Astrocyte of the spinal cord (primary cell): ENCODE results near the gene ANGPT4.
A peak's percentile ranks its signal among the peaks of the same experiment; 100 is the strongest.

Source experiments
- DNase-seq: peaks from one replicate; pipeline ENCODE4 v3.0.0; 2011; ENCODE audit warnings: low read depth, low spot score
- H3K4me3 ChIP-seq: 2 replicates; pipeline ENCODE4 v1.5.1; 2011; ENCODE audit warnings: low read depth, mild to moderate bottlenecking, low read length, moderate library complexity
- in situ Hi-C: cut with HindIII; loops from 2 replicates; pipeline ENCODE4 v1.10.0; 2017; ENCODE audit warnings: low sequenced_read_pairs
- TF ChIP-seq, protein P1 (sequence below): IDR thresholded peaks from 2 replicates; pipeline ENCODE4 v1.5.1; 2012; ENCODE audit warnings: low read depth, mild to moderate bottlenecking, low read length, inconsistent platforms

The ANGPT4 gene

GRCh38 chr20:845226-845868 is 70.8 kb downstream of the ANGPT4 start:
- H3K4me3 ChIP-seq = no peak overlapping the region
- in situ Hi-C loops = no loop called here
- TF ChIP-seq, protein P1, sequence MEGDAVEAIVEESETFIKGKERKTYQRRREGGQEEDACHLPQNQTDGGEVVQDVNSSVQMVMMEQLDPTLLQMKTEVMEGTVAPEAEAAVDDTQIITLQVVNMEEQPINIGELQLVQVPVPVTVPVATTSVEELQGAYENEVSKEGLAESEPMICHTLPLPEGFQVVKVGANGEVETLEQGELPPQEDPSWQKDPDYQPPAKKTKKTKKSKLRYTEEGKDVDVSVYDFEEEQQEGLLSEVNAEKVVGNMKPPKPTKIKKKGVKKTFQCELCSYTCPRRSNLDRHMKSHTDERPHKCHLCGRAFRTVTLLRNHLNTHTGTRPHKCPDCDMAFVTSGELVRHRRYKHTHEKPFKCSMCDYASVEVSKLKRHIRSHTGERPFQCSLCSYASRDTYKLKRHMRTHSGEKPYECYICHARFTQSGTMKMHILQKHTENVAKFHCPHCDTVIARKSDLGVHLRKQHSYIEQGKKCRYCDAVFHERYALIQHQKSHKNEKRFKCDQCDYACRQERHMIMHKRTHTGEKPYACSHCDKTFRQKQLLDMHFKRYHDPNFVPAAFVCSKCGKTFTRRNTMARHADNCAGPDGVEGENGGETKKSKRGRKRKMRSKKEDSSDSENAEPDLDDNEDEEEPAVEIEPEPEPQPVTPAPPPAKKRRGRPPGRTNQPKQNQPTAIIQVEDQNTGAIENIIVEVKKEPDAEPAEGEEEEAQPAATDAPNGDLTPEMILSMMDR = no peak
- no peak for DNase-seq

- peak; percentile 90 for DNase-seq
- TF ChIP-seq, protein P1 = no peak
- in situ Hi-C loops = no loop called here
- peak overlapping the region; percentile 41 for H3K4me3 ChIP-seq
Observed at GRCh38 chr20:844473-845225, 71.5 kb downstream of the ANGPT4 start.

DNA sequence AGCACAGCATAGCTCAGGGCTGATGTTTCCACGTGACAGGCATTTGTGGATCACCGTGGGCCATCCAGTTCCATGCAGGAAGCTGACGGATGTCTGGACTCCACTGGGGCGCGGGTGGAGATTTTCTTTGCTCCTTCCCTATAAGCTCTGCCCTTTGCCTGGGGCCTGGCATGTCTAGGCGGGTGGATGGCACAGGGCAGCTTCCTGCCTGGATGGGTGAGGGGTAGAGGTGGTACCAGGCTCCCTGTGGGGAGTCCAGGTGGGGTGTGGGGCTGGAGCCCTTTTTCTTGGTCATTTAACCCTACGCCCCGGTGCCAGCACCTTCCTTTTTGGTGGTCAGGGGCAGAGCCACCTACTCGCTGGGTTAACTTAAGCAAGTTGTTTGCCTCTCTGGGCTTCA is 72.2 kb downstream of the ANGPT4 start:
- TF ChIP-seq, protein P1 = no peak
- no peak for DNase-seq

GRCh38 chr20:842547-842940 is 73.6 kb downstream of the ANGPT4 start:
- TF ChIP-seq, protein P1 = no peak
- in situ Hi-C loops = no loop called here
- no peak overlapping the region for H3K4me3 ChIP-seq

More for the DNA sequence above, 72.2 kb downstream of the ANGPT4 start:
- in situ Hi-C loops = no loop called here
- H3K4me3 ChIP-seq = no peak overlapping the region

DNA sequence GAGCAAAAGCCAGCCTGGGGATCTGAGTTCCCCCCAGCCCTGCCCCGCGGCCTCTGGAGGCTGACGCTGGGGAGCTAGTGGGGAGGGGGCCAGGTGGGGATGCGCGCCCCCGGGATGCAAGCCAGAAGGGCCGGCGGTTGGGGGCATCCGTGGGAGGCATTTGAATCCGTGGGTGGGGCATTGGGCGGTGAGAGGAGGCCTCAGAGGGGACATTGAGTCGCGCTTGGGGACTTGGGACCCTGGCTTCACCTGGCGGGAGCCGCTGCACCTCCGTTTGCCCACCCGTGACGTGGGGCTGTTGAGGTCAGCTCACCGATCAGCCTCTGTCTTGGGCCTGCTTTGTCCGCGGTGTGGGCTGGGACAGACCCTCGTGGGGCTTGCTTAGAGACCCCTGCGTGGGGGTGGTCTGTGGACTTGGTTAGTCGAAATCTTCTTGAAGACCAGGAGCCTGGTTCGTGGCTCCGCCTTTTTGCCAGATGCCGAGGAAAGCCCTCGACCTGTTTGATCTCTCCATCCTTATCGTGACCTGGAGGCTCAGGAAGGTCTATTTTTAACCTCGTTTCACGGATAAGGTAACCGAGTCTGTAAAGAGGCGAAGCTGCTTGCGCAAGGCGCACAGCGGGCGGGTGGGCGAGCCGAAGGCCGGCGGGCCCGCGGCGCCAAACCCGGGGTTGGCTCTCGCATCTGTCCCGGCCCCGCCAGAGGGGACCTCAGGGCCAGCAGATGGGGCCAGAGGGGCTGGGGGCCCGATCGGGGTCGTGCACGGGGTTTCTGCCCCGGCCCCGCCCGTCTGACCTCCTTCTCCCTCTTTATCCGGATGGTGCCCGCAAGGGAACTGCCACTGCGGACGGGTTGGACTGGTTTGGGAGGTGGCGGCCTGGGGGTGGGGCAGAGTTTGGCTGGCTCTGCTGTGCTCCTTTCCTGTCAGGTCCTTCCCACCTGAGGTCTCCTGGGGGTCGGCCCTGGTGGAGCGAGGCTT is 74.3 kb downstream of the ANGPT4 start:
- peak overlapping the region; percentile 48 for H3K4me3 ChIP-seq
- TF ChIP-seq, protein P1 = no peak
- in situ Hi-C loops = no loop called here
- DNase-seq = no peak

More at GRCh38 chr20:842547-842940, 73.6 kb downstream of the ANGPT4 start:
- no peak for DNase-seq
